Ecto neural progenitor cell (in vitro differentiated cells): Measurements from ENCODE around the gene ARF3.

Experiments used
- DNase-seq: peaks from one replicate; pipeline ENCODE4 v3.0.0-alpha.2; 2018; ENCODE audit warnings: low spot score

Gene ARF3

DNA sequence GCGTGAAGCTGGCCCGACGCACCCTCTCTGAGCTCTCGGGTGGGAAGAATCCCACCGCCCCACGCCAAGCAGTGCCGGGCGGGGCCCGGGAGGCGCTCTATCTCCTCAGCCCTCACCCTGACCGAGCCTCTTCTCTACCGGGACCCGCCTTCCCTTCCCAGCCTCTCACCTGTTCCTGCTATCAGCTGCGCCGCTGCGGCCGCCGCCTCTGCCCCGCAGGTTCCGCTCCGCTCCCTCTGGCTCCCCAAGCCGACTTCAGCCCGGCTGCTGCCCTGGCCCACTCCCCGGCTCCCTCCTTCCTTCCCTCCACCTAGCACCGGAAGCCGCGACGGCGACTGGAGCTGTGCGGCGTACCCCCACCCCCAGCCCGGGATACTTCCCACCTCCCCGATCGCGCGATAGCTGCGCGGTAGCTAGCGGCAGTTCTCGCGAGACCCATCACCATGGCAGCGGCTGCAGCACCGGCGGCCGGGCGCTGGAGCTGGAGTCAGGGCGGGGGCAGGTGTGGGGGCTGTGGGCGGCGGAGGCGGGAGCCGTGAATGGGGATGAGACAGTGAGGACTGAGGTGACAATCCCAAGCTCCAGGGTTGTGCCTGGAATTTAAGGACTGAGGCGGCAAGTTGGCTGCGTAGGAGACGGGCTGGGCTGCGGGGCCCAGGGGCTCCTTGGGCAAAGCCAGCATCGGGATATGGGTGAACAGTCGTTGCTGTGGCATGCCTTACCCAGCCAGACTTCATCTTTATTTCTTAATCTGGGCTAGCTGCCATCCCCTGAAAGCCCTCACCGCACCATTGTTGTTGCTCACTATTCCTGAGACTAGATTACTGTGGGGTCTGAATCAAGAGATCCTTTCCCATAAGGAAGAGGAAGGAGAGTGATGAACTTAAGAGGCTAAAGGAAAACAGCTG lies at the start of gene ARF3:
ARF3 (minus strand) TSS at position 347 of the 908 bp plus-strand sequence. CDS start 16,392 bp downstream, outside the sequence.
- peak; percentile 99 for DNase-seq

DNA sequence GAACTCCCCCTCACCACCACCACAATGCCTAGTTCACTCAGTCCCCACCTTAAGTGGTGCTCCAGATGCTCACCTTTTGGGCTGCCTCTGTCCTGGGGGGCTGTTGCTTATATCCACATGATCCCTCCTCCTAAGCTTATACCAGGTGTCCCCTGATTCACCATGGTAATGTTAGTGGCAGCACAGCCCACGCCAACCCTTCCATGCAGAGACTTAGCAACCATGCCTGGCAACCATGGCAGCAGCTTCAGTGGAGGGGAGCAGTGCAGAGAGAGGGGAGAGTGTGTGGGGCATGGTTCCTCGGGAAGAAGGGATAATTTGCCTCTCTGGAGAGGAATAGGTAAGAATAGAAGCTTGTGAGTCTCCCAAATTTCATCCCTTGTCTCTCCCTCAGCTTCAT lies 43.1 kb upstream of the ARF3 start:
- no peak for DNase-seq

DNA sequence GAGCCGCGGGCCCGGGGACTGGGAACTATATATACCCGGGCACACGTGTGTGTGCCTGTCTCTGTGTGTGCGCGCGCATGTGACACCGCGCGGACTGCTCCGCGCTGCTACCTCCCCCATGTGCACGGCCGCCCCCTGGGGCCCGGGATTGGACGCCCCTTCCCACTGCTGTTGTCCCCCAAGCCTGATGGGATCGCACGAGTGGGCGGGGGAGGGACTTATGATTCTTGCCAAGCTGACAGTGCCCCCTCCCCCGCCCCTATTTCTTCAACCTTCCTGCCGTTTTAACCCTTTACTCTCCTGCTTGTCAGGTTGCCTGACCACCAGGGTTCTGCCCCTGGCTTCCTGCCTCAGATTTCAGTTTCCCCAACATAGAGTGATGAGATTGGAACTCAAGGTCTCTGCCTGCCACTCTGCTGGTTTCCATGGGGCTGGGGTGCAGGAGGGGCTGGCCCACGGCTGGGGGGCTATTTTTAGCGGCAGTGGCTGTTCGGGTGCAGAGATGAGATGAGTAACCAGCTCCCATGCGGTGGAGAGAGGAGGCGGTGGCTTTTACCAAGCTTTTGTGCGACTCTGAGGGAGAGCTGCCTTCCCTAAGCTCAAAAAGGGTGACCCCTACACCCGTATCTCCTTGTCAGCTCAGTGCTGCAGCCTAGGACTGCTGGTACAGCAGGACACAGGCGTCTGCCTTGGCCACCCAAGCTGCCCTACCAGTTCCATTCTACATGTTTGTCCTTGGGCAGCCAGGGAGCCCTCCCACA lies 42.3 kb upstream of the ARF3 start, which contains the start of gene DDN:
DDN (minus strand) TSS at position 5 of the 761 bp plus-strand sequence. CDS start 88 bp downstream, outside the sequence.
- DNase-seq, result peak; percentile 81

DNA sequence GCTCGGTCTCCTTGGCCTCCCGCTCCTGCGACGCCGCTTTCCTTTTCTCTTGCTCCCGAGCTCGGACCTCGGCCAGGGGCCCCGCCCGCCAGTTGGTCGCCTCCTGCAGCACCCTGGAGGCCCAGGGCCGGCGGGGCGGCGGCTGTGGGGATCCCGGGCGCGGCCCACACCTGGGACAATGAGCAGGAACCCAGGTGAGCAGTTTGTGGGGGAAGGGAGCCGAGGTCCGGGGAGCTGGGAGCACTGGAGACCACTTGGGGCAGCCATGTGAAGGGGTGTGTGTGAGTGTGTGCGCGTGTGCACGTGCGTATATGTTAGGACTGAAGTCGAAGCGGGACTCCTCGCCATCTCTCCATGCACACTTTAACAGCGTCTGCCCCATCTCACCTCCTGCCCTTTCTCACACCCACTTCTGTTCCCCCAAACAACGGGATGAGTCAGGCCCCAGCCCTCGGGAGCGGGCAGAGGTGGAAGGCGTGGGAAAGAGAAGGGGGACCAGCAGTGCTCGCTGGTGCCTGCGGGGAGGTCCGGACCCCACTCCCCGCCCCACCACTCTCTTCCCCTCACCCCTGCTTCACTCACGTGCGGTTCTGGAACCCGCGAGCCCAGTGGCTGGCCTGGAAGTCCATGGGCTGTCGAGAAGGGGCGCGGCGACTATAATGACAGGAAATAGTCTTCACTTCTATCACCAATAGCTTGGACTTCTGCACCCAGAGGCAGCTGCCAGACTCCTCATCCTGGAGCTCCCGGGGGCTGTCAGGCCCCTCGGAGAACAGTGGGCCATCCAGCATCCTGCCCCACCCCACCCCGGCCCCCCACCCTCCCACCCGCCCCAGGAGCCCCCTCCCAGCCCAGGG lies 41.4 kb upstream of the ARF3 start:
- DNase-seq, result no peak

DNA sequence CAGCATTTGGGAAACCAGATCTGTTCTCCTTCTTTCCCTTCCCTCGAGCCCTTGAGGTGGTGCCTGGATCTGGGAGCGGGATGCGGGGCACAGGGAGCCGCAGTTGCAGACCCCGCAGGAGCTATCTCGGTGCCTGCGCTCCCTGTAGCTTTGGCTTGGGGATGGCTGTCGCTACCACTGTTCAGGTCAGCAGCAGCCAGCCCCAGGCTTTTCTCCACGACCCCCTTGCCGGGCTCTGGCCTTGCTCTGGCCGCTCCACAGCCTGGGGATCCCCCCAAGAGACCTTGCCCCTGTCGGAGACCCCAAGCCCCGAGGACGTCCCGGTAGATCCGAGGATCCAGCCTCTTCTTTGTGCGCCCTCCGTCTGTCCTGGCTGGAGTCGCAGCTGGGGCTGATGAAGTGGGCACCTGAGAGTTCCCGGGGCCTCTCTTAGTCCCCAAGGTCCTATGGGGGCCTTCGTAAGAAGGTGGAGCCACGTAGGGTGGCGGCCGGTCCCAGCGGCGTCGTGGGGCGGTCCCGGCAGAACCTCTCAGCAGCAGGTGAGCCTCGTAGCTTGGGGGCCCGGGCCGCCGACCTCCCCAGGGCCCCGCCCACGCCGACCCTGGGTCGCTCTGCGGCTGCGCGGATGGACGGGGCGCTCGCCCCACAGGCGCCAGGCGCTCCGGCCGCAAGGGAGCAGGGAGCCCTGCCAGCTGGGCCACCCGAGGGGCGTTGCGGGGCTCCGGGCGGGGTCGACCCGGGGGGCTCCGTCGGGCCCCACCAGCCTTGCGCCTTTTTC lies 40.6 kb upstream of the ARF3 start:
- peak; percentile 83 for DNase-seq

DNA sequence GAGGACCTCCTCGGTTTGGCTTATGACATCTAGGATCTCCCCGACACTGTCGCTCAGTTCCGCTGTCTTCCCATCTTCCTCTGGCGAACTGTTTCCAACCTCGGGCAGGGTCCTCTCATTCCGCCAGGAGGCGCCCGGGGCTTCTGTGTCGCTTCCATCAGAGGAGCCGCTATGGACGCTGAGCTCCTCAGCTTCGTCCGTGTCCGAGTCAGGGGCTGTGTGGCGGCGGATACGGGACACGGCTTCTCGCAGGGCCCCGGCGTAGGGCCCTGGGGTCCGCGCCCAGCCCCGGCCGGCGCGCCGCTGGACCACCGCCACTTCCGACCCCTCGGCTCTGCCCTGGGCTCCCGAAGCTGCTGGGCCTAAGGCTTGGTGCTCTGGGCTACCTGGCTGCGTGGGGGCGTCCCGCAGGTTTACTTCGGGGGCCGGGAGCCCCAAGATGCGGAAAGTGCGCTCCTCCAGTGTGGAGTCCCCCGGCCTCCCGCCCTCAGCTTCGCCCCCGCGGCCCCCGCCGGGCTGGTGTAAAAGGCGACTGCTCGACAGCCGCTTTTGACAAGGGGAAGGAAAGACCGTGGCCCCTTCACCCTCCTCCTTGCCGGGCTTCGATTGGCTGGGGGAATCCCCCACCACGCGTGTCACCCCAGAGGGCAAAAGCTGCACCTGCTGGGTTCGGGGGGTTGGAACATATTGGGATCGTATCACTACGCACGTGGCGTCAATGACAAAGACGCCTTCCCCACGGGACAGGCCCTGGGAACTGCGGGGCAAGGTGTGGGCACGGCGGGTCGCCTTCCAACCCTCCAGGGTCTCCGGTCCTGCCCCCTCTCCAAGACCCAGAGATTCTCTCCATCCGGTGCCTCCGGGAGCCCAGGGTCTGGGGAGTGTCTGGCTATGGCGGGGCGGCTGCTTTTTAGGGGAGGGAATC lies 39.8 kb upstream of the ARF3 start:
- DNase-seq, result peak; percentile 93

DNA sequence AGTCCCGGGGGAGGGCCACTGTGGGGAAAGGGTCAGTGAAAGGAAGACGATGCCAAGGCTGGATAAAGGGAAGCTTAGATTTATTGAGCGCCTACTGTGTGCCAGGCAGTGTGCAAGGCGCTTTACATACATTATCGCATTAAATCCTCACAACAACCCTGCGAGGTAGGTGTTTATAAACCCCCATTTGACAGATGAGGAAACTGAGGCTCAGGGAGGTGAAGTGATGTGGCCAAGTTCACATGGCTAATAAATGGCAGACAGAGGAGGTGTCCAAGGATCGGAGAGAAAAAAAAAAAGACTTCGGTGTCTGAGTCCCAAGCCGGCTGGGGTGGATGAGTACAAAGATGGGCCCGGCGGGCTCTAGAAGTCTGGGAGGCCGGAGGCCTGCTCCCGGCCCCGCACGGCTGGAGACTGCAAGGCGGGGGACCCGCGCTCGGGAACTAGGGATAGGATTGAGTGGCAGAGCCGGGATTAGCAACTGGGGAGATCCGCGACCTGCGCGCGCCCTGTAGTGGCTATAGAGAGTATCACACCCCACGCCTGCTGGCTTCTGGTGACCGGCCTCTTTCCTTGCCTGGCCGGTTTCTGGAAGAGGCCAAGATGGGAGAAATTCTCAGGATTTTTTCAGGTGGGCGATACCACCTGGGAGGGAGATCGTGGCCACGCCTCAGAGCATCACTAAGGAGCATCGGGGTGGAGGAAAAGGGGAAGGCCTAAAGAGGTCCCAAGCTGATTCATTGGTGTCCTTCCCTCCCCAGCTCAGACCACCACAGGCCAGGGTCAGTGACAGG lies 38.0 kb upstream of the ARF3 start:
- DNase-seq, result peak; percentile 96

DNA sequence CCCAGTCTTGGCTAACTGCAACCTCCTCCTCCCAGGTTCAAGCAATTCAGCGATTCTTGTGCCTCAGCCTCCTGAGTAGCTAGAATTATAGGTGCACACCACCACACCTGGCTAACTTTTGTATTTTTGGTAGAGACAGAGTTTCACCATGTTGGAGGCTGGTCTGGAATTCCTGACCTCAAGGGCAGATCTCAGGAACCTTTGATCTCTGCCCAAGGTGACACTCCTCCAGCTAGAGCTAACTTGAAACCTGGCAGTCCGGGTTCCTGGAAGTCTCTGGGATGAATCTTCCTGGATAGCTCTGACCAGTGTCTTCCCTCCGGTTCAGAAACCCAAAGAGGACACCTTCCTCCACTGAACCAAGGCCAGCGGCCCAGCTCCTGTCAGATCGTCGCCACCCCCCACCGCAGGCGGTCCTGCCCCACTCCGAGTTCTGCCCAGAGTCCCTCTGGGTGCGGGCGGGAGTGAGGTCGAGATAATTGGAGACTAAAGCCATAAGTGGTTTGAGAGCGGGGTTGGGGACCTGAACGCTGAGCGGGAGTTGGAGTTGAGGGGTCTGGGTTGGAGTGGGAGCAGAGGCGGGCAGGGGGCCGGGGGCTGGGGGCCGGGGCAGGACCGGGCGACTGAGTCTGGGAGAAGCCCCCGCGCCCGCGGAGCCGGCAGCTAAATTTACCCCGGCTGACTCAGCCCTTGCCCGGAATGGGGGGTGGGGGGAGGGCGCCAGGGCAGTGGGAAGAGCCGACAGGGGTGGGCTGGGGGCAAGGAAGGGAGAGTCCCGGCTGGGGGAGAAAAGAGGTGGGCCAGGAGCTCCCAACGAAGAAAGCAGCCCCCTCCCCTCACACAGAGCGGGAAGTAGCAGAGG lies 37.2 kb upstream of the ARF3 start:
- DNase-seq, result peak; percentile 56

DNA sequence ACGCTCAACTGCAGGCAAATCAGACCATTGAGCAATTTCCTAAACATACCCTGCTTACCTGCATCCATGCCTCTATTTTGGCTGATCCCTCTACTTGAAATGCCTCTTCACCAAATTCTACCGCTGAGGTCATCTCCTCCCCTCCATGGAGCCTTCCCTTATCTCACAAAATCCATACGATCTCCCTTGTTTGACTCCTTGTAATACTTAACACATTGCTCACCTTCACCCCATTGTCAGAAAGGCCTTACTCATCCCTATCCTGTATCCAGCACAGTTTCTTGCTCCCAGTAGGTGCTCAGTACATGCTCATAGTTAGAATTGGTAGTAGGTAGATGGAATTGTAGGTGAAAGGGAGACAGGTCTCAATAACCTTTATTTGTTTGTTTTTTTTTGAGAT lies 36.5 kb upstream of the ARF3 start:
- no peak for DNase-seq

DNA sequence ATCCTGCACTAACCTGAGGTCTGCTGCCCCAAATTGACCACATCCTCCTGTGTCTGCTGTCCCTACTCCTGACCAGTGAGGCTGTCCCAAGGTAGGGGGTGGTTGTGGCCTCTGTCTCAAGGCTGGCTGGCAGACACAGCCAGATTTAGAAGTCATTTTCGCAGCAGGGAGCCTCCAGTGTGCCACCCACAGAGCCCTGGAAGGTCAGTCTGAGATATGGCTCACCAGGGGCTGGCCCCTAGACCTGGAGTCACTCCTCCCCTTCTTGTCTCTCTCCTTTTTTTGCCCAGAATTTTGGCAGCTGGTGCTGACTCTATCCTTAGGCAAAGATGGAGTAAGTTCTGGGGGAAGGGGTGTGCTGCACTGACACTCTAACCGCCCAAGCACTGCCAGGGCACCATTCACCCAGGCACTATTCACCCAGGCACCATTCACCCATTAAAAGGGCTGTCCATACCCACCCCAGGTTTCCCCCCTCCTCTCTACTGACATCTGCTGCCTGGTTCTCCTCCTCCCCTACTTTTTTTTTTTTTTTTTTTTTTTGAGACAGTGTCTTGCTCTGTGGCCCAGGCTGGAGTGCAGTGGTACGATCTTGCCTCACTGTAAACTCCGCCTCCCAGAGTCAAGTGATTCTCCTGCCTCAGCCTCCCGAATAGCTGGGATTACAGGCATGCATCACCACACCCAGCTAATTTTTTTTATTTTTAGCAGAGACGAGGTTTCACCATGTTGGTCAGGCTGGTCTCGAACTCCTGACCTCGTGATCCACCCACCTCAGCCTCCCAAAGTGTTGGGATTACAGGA lies 34.2 kb upstream of the ARF3 start:
- DNase-seq, result no peak

DNA sequence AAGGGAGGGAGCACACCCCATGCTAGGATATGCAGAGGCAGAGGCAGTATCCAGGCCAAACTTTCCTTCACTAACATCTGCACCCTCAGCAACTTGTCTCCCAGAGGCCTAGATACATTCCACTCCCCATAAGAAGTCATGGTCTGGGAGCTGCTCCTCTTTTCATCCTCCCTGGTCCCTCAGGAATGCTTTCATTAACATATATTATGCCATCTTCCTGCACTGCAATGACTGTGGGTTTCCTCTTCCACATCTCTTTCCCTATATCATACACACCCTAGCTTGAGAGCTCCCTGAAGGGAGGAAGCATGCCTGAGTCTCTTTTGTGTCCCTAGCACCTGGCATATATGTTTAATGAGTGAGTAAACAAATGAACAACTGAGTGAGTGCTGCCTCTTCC lies 33.3 kb upstream of the ARF3 start:
- DNase-seq, result no peak

DNA sequence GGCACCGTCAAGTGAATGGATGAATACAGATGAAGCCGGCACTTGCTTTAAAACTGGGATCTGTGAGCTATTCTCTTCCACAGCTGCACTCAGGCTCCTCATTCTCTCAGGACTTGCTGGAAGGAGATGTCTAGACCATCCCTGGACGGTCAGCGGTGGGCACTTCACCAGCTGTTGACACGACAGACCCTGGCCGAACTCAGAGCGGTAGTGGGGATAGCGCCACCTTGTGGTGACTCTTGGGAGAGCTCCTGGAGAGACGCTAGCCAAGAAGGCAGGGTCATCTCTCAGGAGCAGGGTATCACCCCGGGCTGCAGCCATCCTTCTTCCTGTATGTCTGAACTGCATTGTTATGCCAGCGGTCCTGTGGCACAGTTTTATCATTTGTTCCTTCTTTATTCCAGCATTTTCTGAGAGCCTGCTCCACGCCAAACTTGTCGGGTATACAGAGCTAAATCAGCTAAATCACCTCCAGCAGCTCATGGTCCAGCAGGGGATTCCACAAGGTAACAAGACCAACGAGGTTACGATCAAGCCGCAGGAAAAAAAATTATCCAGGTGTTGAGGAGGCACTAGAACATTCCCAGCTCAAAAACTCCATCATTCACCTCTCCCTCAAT lies 30.9 kb upstream of the ARF3 start:
- peak; percentile 94 for DNase-seq

DNA sequence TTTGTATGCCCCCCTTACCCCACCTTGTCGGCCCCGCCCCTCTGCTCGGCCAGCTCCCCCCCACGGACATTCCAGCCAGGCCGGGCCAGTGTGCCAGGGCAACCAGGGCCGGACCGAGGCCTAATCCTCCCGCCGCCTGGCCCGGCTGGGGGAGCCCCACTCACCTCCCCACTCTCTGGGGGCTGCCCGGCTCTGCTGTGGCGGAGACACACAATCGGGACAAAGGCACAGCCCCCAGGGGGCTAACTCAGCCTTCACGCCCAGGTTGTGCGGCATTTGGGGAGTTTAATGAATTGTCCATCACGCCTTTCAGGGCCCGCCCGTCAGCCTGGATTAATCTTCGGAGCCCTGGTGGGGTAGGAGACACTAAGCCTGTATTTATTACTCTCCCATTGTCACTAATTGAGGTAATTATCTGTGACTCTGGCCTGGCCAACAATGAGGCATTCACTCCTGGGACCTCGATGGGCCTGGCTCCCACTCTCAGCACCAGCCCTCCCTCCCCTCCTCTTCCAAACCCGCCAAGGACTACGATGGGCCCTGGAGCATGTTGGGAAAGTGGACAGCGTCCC lies 29.5 kb upstream of the ARF3 start:
- DNase-seq, result peak; percentile 99

DNA sequence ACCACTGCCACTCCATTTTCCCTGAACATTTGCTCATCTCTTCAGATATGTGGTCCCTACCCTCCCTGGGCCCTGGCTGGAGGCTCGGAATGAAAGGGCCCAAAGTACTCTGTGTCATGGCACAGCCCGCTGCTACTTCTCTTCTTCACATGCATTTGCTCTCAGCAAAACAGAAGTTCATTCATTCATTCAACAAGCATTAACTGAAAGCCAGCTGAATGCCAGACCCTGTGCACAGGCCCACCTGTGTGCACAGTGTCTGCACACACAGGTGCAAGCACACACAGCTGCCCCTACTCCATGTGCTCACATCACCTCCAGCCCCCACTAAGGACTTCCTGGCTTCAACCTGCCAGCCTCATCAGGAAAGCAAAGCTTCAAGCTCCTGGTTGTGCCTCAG lies 28.6 kb upstream of the ARF3 start:
- peak; percentile 63 for DNase-seq

DNA sequence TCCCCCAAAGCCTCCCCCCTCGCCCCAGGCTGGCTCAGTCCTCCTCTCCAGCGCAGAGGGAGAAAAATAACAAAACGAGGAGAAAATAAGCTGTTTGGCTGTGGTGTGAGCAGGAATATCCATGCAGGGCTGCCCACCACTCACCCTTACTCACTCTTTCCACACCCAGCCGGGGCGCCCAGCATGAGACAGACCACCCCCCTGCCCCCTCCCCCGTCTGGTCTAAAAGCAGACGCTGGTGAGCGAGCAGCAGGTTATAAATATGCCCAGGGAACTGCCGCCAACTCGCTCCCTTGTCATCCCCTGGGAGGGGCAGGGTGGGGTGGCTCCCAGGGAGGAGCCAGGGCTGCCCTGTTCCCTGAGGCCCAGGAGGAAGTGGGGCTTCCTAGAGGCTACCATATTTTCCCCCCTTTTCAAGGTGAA lies 28.2 kb upstream of the ARF3 start:
- DNase-seq, result peak; percentile 65

DNA sequence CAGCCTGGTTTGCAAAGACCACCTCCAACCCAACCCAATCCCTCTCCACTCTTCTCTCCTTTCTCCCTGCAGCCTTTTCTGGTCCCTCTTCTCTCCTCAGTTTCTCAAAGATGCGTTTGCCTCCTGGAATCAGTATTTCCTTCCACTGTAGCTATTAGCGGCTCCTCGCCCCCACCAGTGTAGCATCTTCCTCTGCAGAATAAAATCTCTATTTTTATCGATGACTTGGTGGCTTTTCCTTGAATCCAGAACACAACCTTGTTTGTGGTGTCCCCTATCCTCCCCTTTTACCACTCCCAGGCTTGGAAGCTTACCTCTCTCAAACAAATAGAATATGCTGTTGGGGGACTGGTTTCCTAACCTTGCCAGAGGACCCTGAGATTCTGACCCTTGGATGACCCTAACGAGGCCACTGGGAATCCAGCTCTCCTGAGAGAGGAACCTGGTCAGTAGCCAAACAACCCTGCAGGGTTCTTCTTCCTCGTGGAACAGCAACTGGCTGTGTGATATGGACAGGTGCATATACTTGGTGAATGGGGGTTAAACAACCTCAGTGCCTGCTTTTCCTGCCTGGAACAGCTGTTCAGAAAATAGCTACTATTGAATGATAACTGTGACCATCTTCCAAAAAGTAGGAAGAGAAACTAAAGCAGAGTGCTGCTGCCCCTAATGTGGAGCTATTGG lies 25.3 kb upstream of the ARF3 start:
- no peak for DNase-seq
